Measurements from ENCODE around the gene INPP5A.

The INPP5A gene

GRCh38 chr10:132511121-132512051 is 26.2 kb upstream of the INPP5A start:
- no peaks in the 10 kb centered on the region for H3K9me3 Mint-ChIP-seq
- peak overlapping the region in 2 of 3 experiments; percentile 11 to 54 for H3K27ac Mint-ChIP-seq
- no peaks in the 10 kb centered on the region for H3K36me3 Mint-ChIP-seq (ENCODE audit: low read depth)
- H3K4me3 Mint-ChIP-seq: no peak overlapping the region
- H3K4me1 Mint-ChIP-seq: peaks cover 37% of the 10 kb centered on the region
- no peak for TF ChIP-seq CTCF (IDR thresholded peaks at IDR 0.05; ENCODE audit: unreplicated experiment in 3 of 3)
- peaks cover 11% of the 10 kb centered on the region for H3K27me3 Mint-ChIP-seq (ENCODE audit: low read depth)

- H3K4me3 Mint-ChIP-seq: no peak overlapping the region
- TF ChIP-seq CTCF (IDR thresholded peaks at IDR 0.05; ENCODE audit: unreplicated experiment in 3 of 3): no peak
- H3K27ac Mint-ChIP-seq: peak overlapping the region in 1 of 3 experiments; percentile 31
- H3K9me3 Mint-ChIP-seq: no peaks in the 10 kb centered on the region
- H3K27me3 Mint-ChIP-seq (ENCODE audit: low read depth): peaks cover 10% of the 10 kb centered on the region
- H3K4me1 Mint-ChIP-seq: peaks cover 36% of the 10 kb centered on the region
- no peaks in the 10 kb centered on the region for H3K36me3 Mint-ChIP-seq (ENCODE audit: low read depth)
Observed at GRCh38 chr10:132512052-132512442, 25.5 kb upstream of the INPP5A start.

- TF ChIP-seq CTCF (IDR thresholded peaks at IDR 0.05; ENCODE audit: unreplicated experiment in 3 of 3): no peak
- peaks cover 40% of the 10 kb centered on the region for H3K4me1 Mint-ChIP-seq
- H3K36me3 Mint-ChIP-seq (ENCODE audit: low read depth): no peaks in the 10 kb centered on the region
- H3K4me3 Mint-ChIP-seq: no peak overlapping the region
- H3K27me3 Mint-ChIP-seq (ENCODE audit: low read depth): peaks cover 7% of the 10 kb centered on the region
- H3K9me3 Mint-ChIP-seq: no peaks in the 10 kb centered on the region
- no peak overlapping the region for H3K27ac Mint-ChIP-seq
Observed at GRCh38 chr10:132512693-132513345, 24.8 kb upstream of the INPP5A start.

GRCh38 chr10:132514821-132515520 is 22.6 kb upstream of the INPP5A start:
- no peak for TF ChIP-seq CTCF (IDR thresholded peaks at IDR 0.05; ENCODE audit: unreplicated experiment in 3 of 3)
- Mint-ChIP-seq H3K27me3 (ENCODE audit: low read depth) (peaks cover 4% of the 10 kb centered on the region), H3K36me3 (ENCODE audit: low read depth) (no peaks in the 10 kb centered on the region), H3K4me3 (peak overlapping the region in 1 of 3 experiments; percentile 35), H3K4me1 (peaks cover 53% of the 10 kb centered on the region), H3K9me3 (no peaks in the 10 kb centered on the region), H3K27ac (peak overlapping the region in 2 of 3 experiments; percentile 83 to 95)

- no peak for TF ChIP-seq CTCF (IDR thresholded peaks at IDR 0.05; ENCODE audit: unreplicated experiment in 3 of 3)
- no peaks in the 10 kb centered on the region for H3K9me3 Mint-ChIP-seq
- no peaks in the 10 kb centered on the region for H3K36me3 Mint-ChIP-seq (ENCODE audit: low read depth)
- peak overlapping the region; percentile 91 to 96 (median 95) for H3K27ac Mint-ChIP-seq
- peaks cover 57% of the 10 kb centered on the region for H3K4me1 Mint-ChIP-seq
- peak overlapping the region; percentile 16 to 51 (median 28) for H3K4me3 Mint-ChIP-seq
- H3K27me3 Mint-ChIP-seq (ENCODE audit: low read depth): peaks cover 2% of the 10 kb centered on the region
Observed at GRCh38 chr10:132515811-132516726, 21.5 kb upstream of the INPP5A start.

Data from nephron (organoid).